PC-3 (cell line): ENCODE measurements around the gene PELI2. TPM values are rescaled to one million over a fixed set of nuclear protein-coding genes. Genes with fewer than 3 reads are reported as not detected.

Source experiments
- ATAC-seq: fragments of 200-7000 bp; cut with Tn5 transposase; 2 replicates; pipeline ENCODE4 v1.9.1; 2020; ENCODE audit warnings: mild to moderate bottlenecking, moderate library complexity
- BruUV-seq: library from RNA; stranded (reverse); fragments of 400-500 nt; replicated peaks from 2 replicates; lab custom pipeline; 2021; lab: Mats Ljungman, UMichigan
- CTCF ChIA-PET: fragments of 300-600 bp; sonication (Branson Sonifier 250); formaldehyde crosslinking; loops from one replicate; lab custom pipeline; 2022; ENCODE audit warnings: antibody characterized with exemption; lab: Charles Lee
- POLR2A ChIA-PET: fragments of 300-600 bp; sonication (Branson Sonifier 250); formaldehyde crosslinking; loops from one replicate; lab custom pipeline; 2022; ENCODE audit warnings: antibody characterized with exemption; ENCODE audit not compliant: unreplicated experiment; lab: Charles Lee
- DNase-seq: peaks from one replicate; pipeline ENCODE4 v3.0.0-alpha.2; 2015
- H2AFZ ChIP-seq: fragments of 300-600 bp; sonication (generic); 2 replicates; pipeline ENCODE4 v1.6.0; 2016; ENCODE audit warnings: antibody characterized with exemption, low read length
- H3F3A ChIP-seq: fragments of 300-600 bp; sonication (generic); one replicate; pipeline ENCODE4 v1.6.0; 2017; ENCODE audit warnings: antibody characterized with exemption, low read length, control low read depth, mild to moderate bottlenecking; ENCODE audit not compliant: unreplicated experiment
- H3K27ac ChIP-seq: fragments of 300-600 bp; sonication (generic); 2 replicates; pipeline ENCODE4 v1.5.1; 2016; ENCODE audit warnings: mild to moderate bottlenecking, low read length
- H3K27me3 ChIP-seq: fragments of 300-600 bp; sonication (generic); 2 replicates; pipeline ENCODE4 v1.6.1; 2016; ENCODE audit warnings: low read length, mixed read lengths
- H3K36me3 ChIP-seq: fragments of 300-600 bp; sonication (generic); 2 replicates; pipeline ENCODE4 v1.6.1; 2016; ENCODE audit warnings: low read depth, mixed run types, low read length, mixed read lengths
- H3K4me1 ChIP-seq: fragments of 300-600 bp; sonication (generic); 2 replicates; pipeline ENCODE4 v1.5.1; 2016; ENCODE audit warnings: low read length; ENCODE audit not compliant: insufficient read depth
- H3K4me2 ChIP-seq: fragments of 300-600 bp; sonication (generic); 2 replicates; pipeline ENCODE4 v1.6.0; 2016; ENCODE audit warnings: low read length
- H3K4me3 ChIP-seq: fragments of 300-600 bp; sonication (generic); 2 replicates; pipeline ENCODE4 v1.5.1; 2016; ENCODE audit warnings: mild to moderate bottlenecking, low read length, mixed read lengths
- H3K79me2 ChIP-seq: fragments of 300-600 bp; sonication (generic); 2 replicates; pipeline ENCODE4 v1.6.1; 2017; ENCODE audit warnings: low read length, mixed read lengths
- H3K9ac ChIP-seq: fragments of 300-600 bp; sonication (generic); 2 replicates; pipeline ENCODE4 v1.6.0; 2016; ENCODE audit warnings: mild to moderate bottlenecking, low read length
- H3K9me2 ChIP-seq: fragments of 300-600 bp; sonication (generic); replicated peaks from 2 replicates; pipeline ENCODE4 v1.6.1; 2016; ENCODE audit warnings: mixed run types, low read length, mixed read lengths
- H3K9me3 ChIP-seq: fragments of 300-600 bp; sonication (generic); 2 replicates; pipeline ENCODE4 v1.6.1; 2016; ENCODE audit warnings: low read length, mixed read lengths
- H4K20me1 ChIP-seq: fragments of 300-600 bp; sonication (generic); 2 replicates; pipeline ENCODE4 v1.6.1; 2016; ENCODE audit warnings: low read length, mixed read lengths
- EZH2 ChIP-seq: fragments of 300-600 bp; sonication (generic); IDR thresholded peaks from one replicate; pipeline ENCODE4 v1.6.1; 2017; ENCODE audit warnings: antibody characterized with exemption, mild to moderate bottlenecking, low read length; ENCODE audit not compliant: unreplicated experiment
- EZH2phosphoT487 ChIP-seq: fragments of 300-600 bp; sonication (generic); IDR thresholded peaks from 2 replicates; pipeline ENCODE4 v1.6.1; 2018; ENCODE audit warnings: mild to moderate bottlenecking, antibody characterized with exemption, low read length, borderline replicate concordance
- intact Hi-C: fragments of 100-400 bp; cut with micrococcal nuclease; formaldehyde crosslinking; loops from 2 replicates; pipeline ENCODE4 v1.9.0; 2023
- total RNA-seq: library from RNA; depleted of rRNA; stranded (reverse); fragments of >200 nt; gene quantifications from 2 replicates; pipeline ENCODE4 v1.2.3, GENCODE V29; 2014
- TF ChIP-seq, protein P1 (sequence below): fragments of 300-600 bp; sonication (generic); conservative IDR thresholded peaks from 2 replicates; pipeline ENCODE4 v1.5.1; 2017; ENCODE audit warnings: antibody characterized with exemption, low read depth, mild to moderate bottlenecking, low read length

Gene PELI2
- total RNA-seq, 1 experiment from 2014 or later, result 0.11 TPM

GRCh38 chr14:56197150-56197549, 78.9 kb downstream of the PELI2 start:
- intact Hi-C loops, result no loop called here
- H2AFZ ChIP-seq, result no peak overlapping the region
- H3F3A ChIP-seq, result no peaks in the 10 kb centered on the region
- ChIA-PET POLR2A (no interaction called here), CTCF (no interaction called here)
- no peak overlapping the region for H3K9ac ChIP-seq
- no peak for ATAC-seq
- H3K4me1 ChIP-seq, result peaks cover 7% of the 10 kb centered on the region; the same call in 1 of the 2 replicates
- H3K36me3 ChIP-seq, result no peaks in the 10 kb centered on the region
- DNase-seq, result no peak
- no peak overlapping the region for H3K4me3 ChIP-seq
- H3K9me2 ChIP-seq, result no peaks in the 10 kb centered on the region
- no peak overlapping the region for H3K4me2 ChIP-seq
- H3K27ac ChIP-seq, result no peak overlapping the region
- H4K20me1 ChIP-seq, result no peaks in the 10 kb centered on the region
- TF ChIP-seq EZH2phosphoT487, result no peak
- TF ChIP-seq, protein P1, sequence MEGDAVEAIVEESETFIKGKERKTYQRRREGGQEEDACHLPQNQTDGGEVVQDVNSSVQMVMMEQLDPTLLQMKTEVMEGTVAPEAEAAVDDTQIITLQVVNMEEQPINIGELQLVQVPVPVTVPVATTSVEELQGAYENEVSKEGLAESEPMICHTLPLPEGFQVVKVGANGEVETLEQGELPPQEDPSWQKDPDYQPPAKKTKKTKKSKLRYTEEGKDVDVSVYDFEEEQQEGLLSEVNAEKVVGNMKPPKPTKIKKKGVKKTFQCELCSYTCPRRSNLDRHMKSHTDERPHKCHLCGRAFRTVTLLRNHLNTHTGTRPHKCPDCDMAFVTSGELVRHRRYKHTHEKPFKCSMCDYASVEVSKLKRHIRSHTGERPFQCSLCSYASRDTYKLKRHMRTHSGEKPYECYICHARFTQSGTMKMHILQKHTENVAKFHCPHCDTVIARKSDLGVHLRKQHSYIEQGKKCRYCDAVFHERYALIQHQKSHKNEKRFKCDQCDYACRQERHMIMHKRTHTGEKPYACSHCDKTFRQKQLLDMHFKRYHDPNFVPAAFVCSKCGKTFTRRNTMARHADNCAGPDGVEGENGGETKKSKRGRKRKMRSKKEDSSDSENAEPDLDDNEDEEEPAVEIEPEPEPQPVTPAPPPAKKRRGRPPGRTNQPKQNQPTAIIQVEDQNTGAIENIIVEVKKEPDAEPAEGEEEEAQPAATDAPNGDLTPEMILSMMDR, result no peak
- no peak for TF ChIP-seq EZH2
- no peaks in the 10 kb centered on the region for H3K9me3 ChIP-seq
- H3K79me2 ChIP-seq, result no peaks in the 10 kb centered on the region
- H3K27me3 ChIP-seq, result peaks cover 15% of the 10 kb centered on the region; the same call in 1 of the 2 replicates
- BruUV-seq, result no TSS peak

DNA sequence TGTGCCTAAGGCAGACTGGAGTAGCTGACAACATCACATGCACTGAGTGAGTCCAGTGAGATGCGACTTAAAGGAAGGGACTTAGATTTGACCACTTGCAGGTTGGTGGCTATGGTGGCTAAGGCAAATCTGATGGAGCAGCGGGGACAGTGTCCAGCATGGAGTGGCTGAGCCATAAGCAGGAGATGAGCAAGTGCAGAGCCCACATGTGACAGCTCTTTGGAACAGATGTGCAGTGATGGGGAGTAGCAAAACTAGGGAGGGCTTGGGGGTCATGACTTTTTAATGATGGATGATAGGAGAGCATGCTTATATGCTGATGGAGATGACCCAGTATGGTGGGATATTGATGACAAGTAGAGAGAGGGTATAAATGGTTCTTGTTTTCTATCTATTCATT, 80.2 kb downstream of the PELI2 start:
- H3K4me1 ChIP-seq, result peaks cover 7% of the 10 kb centered on the region; the same call in 1 of the 2 replicates
- peaks cover 5% of the 10 kb centered on the region; the same call in 1 of the 2 replicates for H3K27me3 ChIP-seq
- H4K20me1 ChIP-seq, result no peaks in the 10 kb centered on the region
- ChIA-PET CTCF (no interaction called here), POLR2A (no interaction called here)
- no peak overlapping the region for H3K4me3 ChIP-seq
- H3F3A ChIP-seq, result no peaks in the 10 kb centered on the region
- ATAC-seq (no peak), DNase-seq (no peak)
- H3K27ac ChIP-seq, result no peak overlapping the region
- H3K9me3 ChIP-seq, result no peaks in the 10 kb centered on the region
- intact Hi-C loops, result no loop called here
- H3K9ac ChIP-seq, result no peak overlapping the region
- no peak overlapping the region for H3K4me2 ChIP-seq
- no peak overlapping the region for H2AFZ ChIP-seq
- BruUV-seq, result no TSS peak
- no peaks in the 10 kb centered on the region for H3K9me2 ChIP-seq
- no peaks in the 10 kb centered on the region for H3K36me3 ChIP-seq
- H3K79me2 ChIP-seq, result no peaks in the 10 kb centered on the region
- TF ChIP-seq EZH2phosphoT487, result no peak
- TF ChIP-seq, protein P1, result no peak
- no peak for TF ChIP-seq EZH2

DNA sequence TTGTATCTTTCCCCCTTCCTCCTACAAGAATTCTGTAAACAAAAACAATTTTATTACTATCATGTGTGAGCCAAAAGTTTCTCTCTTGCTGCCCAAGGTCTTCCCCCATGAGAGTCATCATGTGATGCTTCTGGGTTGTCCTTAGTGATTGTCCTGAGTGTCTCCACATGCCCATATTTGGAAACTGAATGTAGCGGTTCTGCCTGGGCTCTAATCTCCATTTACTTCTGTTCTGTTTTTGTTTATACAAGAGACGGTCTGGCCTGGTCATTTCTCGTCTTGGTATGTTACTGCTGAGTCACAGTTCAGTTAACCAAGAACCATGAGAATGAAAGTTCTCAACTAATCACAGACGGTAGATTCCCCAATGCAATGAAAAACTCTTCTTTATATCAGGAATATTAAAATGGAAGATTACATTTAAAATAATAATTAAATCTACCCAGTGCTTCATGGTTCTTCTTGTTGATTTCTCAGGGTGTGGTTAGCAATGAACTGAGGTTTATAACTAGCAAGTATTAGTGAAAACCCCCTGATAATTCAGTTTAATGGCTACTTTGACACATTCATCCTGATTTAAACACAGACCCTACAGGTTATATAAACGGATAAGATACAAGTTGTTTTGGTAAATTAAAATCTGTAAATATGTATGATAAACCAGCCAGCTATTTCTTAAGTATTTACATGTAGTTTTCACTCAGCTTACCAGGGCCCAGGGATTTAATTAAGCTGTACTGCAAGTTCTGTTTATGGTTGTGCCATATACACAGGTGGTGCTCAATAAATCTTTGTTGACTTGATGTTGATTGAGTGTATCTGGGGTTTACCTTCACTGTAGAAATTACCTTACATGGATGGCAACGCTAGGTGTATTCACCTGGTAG, 81.1 kb downstream of the PELI2 start:
- no peaks in the 10 kb centered on the region for H3K9me2 ChIP-seq
- TF ChIP-seq EZH2 (no peak), EZH2phosphoT487 (no peak)
- TF ChIP-seq, protein P1, result no peak
- H3K27ac ChIP-seq, result no peak overlapping the region
- no peak for DNase-seq
- POLR2A ChIA-PET, result no interaction called here
- CTCF ChIA-PET, result no interaction called here
- H3K27me3 ChIP-seq, result peaks cover 12% of the 10 kb centered on the region
- no TSS peak for BruUV-seq
- no peaks in the 10 kb centered on the region for H3K79me2 ChIP-seq
- peaks cover 7% of the 10 kb centered on the region; the same call in 1 of the 2 replicates for H3K4me1 ChIP-seq
- no peaks in the 10 kb centered on the region for H3K36me3 ChIP-seq
- H4K20me1 ChIP-seq, result no peaks in the 10 kb centered on the region
- H3F3A ChIP-seq, result no peaks in the 10 kb centered on the region
- intact Hi-C loops, result no loop called here
- H3K9ac ChIP-seq, result no peak overlapping the region
- H3K9me3 ChIP-seq, result no peaks in the 10 kb centered on the region
- ATAC-seq, result no peak
- H3K4me3 ChIP-seq, result no peak overlapping the region
- H2AFZ ChIP-seq, result no peak overlapping the region
- no peak overlapping the region for H3K4me2 ChIP-seq
